Suppressor macrophage treated with lipopolysaccharide for 4 hours (primary cell): ENCODE results near the gene LRRC37A3.
A peak's percentile ranks its signal among the peaks of the same experiment; 100 is the strongest.
"Not testable (repeated sequence)": the region's sequence is repeated elsewhere in the genome, so short reads cannot be mapped to it uniquely, and the experiment has no call there.

Source experiments
- DNase-seq: peaks from one replicate; pipeline ENCODE4 v3.0.0-alpha.2; 2020

Gene LRRC37A3

DNA sequence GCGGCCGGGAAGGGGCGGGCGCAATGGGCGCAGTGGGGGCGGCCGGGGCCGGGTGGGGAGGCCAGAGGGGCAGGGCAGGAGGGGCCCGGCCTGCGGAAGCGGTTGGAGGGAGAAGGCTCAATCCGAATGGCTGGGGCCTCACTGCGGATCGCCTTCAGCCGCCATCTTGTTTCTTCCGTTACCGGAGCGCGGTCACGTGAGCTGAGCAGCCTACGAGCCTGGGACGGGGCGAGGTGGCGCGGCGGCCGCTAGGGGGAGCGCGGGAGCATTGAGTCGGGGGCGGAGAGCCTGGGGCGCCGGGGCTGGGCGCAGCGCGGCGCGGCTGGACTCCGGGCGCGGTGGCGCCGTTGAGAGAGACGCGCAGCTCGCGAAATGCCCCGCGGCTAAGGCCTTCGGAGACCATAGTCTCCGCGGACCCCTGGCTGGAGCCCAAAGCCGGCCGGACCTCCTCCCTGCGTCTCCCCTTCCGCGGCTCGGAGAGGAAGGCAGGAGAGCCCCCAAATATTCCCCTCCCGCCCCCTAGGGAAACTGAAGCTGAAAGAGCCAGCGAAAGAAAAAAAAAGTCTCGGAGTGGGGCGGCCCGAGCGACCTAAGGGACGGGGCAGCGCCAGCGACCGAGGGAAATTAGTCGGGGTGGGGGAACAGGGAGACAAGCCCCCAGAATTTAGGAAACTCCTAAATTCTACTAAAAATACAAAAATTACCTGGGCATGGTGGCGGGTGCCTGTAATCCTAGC is at the start of gene LRRC37A3:
Gene LRRC37A3 (minus strand): TSS at position 190 of the 737 bp plus-strand sequence. CDS start 22,221 bp downstream, outside the sequence.
- DNase-seq, result peak; percentile 97

DNA sequence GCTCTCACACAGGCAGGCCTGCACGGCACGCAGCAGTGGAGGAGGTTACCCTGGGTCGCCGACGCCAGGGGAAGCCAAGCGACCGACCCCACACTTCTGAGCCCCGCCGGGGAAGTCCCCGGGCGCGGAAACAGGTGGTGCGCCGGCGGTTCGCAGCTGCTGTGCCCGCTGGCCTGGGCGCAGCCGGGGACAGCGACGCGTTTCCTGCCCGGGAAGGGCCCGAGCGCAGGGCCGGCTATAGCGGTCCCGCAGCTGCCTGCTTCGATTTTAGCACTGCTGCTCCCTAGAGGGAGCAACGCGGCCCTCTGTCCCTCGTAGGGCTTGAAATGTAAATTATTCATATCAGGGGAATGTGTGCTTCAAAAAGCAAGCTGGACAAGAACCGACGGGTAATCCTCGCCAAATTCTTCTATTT is 46.6 kb upstream of the LRRC37A3 start:
- peak; percentile 65 for DNase-seq

DNA sequence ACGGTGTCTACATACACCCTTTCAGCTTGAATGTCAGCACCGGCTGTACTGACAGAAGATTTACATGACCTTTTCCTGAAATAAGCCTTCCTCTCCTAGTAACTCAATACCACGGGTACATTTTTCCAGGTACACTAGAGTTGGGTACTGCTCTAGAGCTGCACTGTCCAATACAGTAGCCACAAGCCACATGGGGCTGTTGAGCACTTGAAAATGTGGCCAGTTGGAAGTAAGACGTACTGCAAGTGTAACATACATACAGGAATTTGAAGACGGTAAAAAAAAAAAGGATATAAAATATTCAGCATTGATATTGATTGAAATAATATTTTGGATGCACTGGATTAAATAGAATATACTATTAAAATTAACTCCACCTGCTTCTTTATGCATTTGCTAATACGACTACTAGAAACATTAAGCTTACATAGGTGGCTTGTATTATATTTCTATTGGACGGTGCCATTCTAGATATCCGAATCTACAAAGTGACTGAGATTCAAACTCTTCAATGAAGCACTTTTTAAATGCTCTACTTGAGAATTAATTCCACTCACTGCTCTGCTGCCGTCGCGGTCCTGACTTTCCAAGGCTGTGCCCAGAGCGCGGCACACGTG is 46.1 kb upstream of the LRRC37A3 start:
- not testable (repeated sequence) for DNase-seq

- no peak for DNase-seq
Observed at GRCh38 chr17:64964796-64965195, 45.5 kb upstream of the LRRC37A3 start.

GRCh38 chr17:64963814-64964213 is 44.5 kb upstream of the LRRC37A3 start:
- not testable (repeated sequence) for DNase-seq

GRCh38 chr17:64961563-64962378 is 42.5 kb upstream of the LRRC37A3 start:
- DNase-seq, result peak; percentile 68

DNA sequence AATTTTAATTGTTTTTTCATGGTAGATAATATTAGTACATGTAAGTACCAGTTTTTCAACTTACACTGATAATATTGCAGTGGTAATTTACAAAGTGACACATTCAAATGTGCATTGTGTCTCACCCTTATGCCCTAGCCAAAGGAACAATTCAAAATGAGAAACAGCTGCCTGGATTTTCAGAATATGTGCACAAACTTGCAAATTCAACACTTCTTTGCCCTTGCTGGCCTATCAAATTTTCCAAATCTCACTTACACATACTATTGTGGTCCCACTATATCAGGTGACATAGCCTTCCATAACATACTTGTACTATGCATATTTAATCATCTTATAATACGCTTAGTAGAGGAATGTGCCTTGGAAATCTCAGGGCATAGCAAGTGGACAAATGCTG is 32.6 kb upstream of the LRRC37A3 start:
- DNase-seq, result no peak

DNA sequence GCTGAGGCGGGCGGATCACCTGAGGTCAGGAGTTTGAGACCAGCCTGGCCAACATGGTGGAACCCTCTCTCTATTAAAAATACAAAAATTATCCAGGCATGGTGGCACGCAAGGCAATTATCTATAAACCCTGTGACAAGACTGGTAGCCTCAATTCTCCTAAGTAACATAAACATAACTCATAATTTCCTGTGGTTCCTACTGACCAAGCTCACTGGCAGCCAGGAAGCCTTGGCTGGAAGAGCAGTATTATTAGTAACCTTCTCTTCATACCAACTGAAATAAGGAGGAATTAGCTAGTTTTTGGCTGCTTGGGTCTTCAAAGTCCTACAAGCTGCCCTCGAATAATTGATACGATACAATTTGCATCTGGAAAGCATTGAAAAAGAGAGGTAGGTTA is 31.6 kb upstream of the LRRC37A3 start:
- no peak for DNase-seq

DNA sequence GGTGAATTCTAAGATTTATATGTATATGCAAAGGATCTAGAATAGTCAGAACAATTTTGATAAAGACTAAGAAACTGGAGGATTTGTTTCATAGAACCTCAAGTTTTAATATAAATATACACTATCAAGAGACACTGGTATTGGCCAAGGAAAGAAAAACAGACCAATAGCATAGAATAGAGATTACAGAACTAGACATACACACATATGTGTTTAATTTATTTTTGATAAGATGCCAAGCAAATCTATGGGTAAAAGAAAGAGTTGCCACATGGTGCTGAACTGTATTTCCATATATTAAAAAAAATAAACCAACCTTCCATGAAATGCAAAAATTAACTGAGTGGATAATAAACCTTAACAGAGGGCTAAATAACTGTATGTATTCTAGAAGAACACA is 27.9 kb upstream of the LRRC37A3 start:
- no peak for DNase-seq

- DNase-seq, result no peak
Observed at GRCh38 chr17:64941761-64942160, 22.5 kb upstream of the LRRC37A3 start.

DNA sequence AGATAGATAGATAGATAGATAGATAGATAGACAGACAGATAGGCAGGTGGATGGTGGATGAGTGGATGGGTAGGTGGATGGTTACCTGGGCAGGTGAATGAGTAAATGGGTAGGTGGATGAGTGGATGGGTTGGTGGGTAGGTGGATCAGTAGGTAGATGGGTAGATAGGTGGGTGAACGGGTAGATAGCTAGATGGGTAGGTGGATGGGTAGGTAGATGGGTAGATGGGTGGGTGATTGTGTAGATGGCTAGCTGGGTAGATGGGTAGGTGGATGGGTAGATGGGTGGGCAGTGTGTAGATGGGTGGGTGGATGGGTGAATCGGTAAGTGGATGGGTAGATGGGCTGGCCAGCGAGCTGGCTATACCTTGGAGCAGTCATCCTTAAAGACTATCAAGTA is 21.8 kb upstream of the LRRC37A3 start:
- DNase-seq, result no peak

- DNase-seq, result no peak
Observed at GRCh38 chr17:64940055-64940454, 20.8 kb upstream of the LRRC37A3 start.

- peak; percentile 59 for DNase-seq
Observed at GRCh38 chr17:64938925-64939474, 19.7 kb upstream of the LRRC37A3 start.

DNA sequence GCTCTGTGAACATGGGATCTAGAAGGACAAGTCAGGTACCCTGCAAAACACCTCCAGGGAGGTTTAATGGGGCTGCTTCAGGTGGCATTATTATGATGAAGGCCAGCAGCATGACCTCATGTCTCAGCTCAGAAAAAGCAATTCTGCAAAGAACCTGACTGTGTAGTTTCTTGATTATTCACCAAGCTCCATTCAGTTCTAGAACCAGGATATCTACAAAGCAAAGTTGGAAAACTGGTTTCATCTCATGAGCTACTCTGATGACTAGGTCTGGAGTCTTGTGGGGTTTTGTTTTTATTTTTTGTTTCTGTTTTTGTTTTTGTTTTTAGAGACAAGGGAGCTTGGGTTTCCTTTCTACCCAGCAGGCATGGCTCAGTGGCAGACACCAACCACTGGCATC is 19.0 kb upstream of the LRRC37A3 start:
- peak; percentile 26 for DNase-seq

DNA sequence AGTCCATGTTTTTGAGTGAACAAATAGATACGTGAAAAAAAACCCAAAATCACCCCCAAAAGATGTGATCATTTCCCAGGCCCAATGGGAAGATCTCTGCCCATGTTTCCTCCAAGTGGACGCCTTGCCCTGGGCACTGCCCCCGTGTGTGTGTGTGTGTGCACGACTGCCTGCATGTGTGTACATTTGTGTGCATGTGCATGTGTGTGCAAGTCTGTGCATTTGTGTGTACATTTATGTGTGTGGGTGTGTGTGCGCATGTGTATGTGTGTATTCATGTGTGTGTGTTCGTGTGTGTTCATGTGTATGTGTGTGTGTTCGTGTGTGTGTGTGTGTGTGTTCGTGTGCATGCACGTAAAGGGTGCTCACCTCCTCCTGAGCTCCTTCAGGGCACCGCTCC is 16.8 kb upstream of the LRRC37A3 start:
- DNase-seq, result no peak

- DNase-seq, result not testable (repeated sequence)
Observed at GRCh38 chr17:64934284-64934778, 15.1 kb upstream of the LRRC37A3 start.

- DNase-seq, result not testable (repeated sequence)
Observed at GRCh38 chr17:64932850-64933249, 13.6 kb upstream of the LRRC37A3 start.

DNA sequence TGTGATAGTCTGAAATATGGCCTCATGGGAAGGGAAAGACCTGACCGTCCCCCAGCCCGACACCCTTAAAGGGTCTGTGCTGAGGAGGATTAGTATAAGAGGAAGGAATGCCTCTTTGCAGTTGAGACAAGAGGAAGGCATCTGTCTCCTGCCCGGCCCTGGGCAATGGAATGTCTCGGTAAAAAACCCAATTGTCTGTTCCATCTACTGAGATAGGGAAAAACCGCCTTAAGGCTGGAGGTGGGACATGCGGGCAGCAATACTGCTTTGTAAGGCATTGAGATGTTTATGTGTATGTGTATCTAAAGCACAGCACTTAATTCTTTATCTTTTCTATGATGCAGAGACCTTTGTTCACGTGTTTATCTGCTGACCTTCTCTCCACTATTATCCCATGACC is 11.1 kb upstream of the LRRC37A3 start:
- DNase-seq, result not testable (repeated sequence)

DNA sequence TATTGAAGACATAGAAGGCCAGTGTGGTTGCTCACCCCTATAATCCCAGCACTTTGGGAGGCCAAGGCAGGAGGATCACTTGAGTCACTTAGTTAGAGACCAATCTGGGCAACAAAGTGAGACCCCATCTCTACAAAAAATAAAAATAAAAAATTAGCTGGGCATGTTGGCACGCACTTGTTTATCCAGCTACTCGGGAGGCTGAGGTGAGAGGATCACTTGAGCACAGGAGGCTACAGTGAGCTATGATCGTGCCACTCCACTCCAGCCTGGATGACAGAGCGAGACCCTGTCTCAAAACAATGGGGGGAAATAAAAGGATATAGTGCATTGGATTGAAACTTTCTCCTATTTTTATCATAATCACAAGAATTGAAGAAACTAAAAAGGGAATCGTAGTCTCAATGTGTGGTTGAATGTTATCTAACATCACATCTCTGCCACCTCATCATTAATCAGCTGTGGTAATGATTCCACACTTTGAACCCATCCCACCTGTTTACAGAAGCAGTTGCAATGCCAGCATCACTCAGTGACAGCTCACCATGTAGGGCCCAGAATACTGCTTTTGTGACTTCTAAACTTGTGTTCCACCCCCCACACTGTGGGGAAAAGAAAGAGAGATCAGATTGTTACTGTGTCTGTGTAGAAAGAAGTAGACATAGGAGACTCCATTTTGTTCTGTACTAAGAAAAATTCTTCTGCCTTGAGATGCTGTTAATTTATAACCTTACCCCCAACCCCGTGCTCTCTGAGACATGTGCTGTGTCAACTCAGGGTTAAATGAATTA is 10.3 kb upstream of the LRRC37A3 start:
- DNase-seq, result not testable (repeated sequence)

GRCh38 chr17:64928701-64929100 is 9.4 kb upstream of the LRRC37A3 start:
- DNase-seq, result not testable (repeated sequence)

DNA sequence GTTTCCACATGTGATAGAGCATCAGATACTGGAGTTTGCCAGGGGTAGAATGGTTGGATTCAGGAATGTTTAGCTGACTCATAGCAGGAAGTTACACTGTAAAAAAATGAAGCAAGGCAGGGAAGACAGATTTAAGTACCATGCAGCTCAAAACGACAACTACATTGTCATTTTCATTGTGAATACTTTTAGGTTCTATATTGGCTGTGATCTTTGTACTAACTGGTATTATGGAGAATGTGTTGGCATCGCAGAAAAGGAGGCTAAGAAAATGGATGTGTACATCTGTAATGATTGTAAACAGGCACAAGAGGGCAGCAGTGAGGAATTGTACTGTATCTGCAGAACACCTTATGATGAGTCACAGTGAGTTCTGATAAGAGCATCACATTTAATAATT is 8.2 kb upstream of the LRRC37A3 start:
- DNase-seq, result peak; percentile 67

DNA sequence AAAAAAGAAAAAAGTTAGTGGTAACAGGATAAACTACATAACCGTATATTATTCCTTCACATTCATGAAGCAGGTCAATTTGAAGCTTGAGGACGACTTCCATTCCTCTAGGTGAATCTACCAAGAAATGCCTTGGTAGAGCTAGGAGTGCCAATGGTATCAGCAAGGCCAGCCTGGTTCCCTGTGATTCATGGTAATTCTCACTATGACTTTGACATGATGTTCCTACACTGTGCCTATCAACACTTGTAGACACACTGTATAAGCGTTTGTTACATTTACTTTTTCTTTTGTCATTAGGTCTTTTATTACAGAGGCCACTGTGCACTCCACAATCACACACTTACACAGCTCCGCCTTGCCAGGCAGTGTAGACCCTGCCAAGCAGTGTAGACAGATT is 7.2 kb upstream of the LRRC37A3 start:
- DNase-seq, result not testable (repeated sequence)
